GM19099 (cell line): ENCODE data around the gene DHRS13.

ENCODE experiments used
- POLR2A ChIP-seq: IDR thresholded peaks from 3 replicates; pipeline ENCODE4 v1.6.1; 2011; ENCODE audit warnings: low read depth; ENCODE audit not compliant: insufficient read length; ENCODE audit errors: extremely low read depth

The DHRS13 gene

GRCh38 chr17:28898527-28898955, 4.3 kb downstream of the DHRS13 start:
- no peak for TF ChIP-seq POLR2A

- TF ChIP-seq POLR2A = no peak
Measured at GRCh38 chr17:28897769-28898526, 4.9 kb downstream of the DHRS13 start.

- TF ChIP-seq POLR2A = peak; percentile 43
Measured at GRCh38 chr17:28896884-28897768, 5.8 kb downstream of the DHRS13 start, which contains the start of gene FLOT2. Gene FLOT2 (minus strand): TSS chr17:28897733. CDS start chr17:28897574, 159 bp downstream.

DNA sequence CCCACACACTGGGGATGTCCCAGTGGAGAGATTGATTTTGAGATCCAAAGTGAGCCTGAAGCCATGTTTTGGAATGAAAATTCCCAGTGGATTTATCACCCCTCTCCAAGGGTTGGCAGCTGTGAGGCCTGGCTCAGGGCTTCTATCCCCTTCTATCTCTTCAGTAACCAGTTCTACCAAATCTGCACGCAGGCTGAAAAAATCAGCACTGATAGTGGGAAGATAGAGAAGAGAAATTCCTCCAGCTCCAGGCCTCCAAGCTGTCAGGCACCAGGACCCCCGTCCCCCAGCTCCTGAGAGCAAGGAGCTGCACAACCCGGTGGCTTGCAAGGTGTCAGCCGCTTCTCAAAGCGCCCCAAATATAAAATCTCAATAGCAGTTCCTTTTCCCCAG, 6.4 kb downstream of the DHRS13 start:
- no peak for TF ChIP-seq POLR2A

- TF ChIP-seq POLR2A = no peak
Measured at GRCh38 chr17:28895794-28896447, 7.0 kb downstream of the DHRS13 start.

- TF ChIP-seq POLR2A = no peak
Measured at GRCh38 chr17:28892024-28892423, 10.9 kb downstream of the DHRS13 start.

- TF ChIP-seq POLR2A = no peak
Measured at GRCh38 chr17:28891201-28891600, 11.7 kb downstream of the DHRS13 start.

DNA sequence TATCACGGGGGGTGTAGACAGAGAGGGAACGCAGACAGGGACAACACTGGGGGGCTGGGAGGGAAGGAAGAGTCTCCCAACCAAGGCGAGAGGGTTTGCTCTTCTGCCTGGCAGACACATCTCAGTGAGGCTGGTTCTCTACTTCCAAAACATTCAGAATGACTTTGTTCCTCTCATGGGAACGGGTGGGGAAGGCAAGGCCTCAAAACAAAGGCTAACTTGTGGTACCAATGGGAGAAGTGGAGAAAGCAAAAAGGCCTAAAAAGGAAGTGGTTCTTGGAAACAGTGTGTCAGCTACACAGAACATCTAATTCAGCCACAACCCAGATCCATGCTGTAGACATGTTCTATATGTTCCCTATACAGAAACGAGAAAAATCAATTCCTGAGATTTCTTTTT, 12.9 kb downstream of the DHRS13 start:
- TF ChIP-seq POLR2A = no peak

DNA sequence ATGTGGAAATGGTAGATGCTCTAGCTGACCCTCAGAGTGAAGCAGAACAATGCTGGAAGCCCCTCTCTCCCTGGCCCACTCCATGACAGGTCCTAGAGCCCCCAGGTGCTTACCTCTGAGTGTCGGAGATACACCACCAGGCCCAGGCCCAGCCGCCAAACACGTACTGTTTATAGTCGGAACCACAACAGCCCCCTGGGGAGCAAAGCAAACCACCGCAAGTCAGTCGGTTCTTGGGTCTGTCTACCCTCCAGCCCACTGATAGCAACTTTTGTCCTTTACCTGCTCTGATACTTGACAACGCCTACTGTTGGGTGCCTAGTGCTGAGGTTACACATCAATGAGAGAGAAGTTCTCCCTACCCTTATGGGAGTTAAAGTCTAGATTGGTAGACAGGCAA, 14.0 kb downstream of the DHRS13 start:
- no peak for TF ChIP-seq POLR2A

- TF ChIP-seq POLR2A = no peak
Measured at GRCh38 chr17:28887871-28888471, 14.9 kb downstream of the DHRS13 start.

- TF ChIP-seq POLR2A = no peak
Measured at GRCh38 chr17:28885951-28886350, 16.9 kb downstream of the DHRS13 start.

GRCh38 chr17:28885363-28885762, 17.5 kb downstream of the DHRS13 start:
- TF ChIP-seq POLR2A = no peak

- TF ChIP-seq POLR2A = no peak
Measured at GRCh38 chr17:28883967-28884702, 18.7 kb downstream of the DHRS13 start.

- no peak for TF ChIP-seq POLR2A
Measured at GRCh38 chr17:28882154-28882895, 20.6 kb downstream of the DHRS13 start.

GRCh38 chr17:28881533-28882056, 21.3 kb downstream of the DHRS13 start:
- no peak for TF ChIP-seq POLR2A
